ENCODE measurements around the gene ZRANB1.

The ZRANB1 gene

GRCh38 chr10:124903111-124903510 lies 38.8 kb upstream of the ZRANB1 start:
- DNase-seq (ENCODE audit: low read depth), result no peak
- TF ChIP-seq, protein P1, sequence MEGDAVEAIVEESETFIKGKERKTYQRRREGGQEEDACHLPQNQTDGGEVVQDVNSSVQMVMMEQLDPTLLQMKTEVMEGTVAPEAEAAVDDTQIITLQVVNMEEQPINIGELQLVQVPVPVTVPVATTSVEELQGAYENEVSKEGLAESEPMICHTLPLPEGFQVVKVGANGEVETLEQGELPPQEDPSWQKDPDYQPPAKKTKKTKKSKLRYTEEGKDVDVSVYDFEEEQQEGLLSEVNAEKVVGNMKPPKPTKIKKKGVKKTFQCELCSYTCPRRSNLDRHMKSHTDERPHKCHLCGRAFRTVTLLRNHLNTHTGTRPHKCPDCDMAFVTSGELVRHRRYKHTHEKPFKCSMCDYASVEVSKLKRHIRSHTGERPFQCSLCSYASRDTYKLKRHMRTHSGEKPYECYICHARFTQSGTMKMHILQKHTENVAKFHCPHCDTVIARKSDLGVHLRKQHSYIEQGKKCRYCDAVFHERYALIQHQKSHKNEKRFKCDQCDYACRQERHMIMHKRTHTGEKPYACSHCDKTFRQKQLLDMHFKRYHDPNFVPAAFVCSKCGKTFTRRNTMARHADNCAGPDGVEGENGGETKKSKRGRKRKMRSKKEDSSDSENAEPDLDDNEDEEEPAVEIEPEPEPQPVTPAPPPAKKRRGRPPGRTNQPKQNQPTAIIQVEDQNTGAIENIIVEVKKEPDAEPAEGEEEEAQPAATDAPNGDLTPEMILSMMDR (IDR thresholded peaks at IDR 0.05; ENCODE audit: low read depth, low read length, missing control alignments), result no peak
- H3K4me3 ChIP-seq (ENCODE audit: low read depth, low read length), result no peak overlapping the region

DNA sequence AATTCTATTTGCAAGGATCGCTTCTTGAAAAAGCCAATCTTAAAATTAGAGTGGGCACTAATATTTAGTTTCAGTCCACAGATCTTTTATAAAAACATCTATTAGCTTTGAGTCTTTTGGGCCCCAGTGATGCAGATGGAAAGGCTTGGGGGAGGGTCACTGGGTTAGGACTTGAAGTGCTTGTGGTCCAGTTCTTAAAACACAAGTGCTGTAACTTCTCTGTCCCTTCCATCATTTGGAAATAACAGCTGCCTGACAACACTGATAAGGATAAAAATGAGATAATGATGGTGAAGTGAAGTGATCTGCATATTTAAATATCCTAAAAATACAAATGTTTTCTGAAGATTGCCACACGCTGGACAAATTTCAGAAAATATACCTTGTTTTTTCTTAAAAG lies 37.1 kb upstream of the ZRANB1 start:
- DNase-seq (ENCODE audit: low read depth), result no peak
- H3K4me3 ChIP-seq (ENCODE audit: low read depth, low read length), result no peak overlapping the region
- TF ChIP-seq, protein P1 (IDR thresholded peaks at IDR 0.05; ENCODE audit: low read depth, low read length, missing control alignments), result no peak

DNA sequence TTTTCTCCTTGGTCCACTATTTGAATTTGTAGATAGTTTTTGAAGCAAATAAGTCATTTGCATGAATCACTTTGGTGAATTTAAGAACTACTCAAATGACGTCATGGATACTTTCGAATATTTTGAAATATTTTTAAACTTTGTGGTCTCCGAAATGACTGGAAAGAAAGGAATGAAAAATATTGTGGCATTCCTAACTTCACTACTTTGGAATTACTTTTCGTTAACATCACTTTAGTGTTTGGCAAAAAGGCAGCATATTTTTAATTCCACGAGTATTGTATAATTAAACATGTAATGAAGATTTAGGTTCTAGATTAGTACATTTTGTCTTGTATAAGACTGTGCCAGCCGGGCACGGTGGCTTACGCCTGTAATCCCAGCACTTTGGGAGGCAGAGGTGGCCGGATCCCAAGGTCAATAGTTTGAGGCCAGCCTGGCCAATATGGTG lies 35.3 kb upstream of the ZRANB1 start:
- no peak for DNase-seq (ENCODE audit: low read depth)
- TF ChIP-seq, protein P1 (IDR thresholded peaks at IDR 0.05; ENCODE audit: low read depth, low read length, missing control alignments), result no peak
- no peak overlapping the region for H3K4me3 ChIP-seq (ENCODE audit: low read depth, low read length)

GRCh38 chr10:124909563-124909962 lies 32.4 kb upstream of the ZRANB1 start:
- TF ChIP-seq, protein P1 (IDR thresholded peaks at IDR 0.05; ENCODE audit: low read depth, low read length, missing control alignments), result no peak
- no peak for DNase-seq (ENCODE audit: low read depth)
- H3K4me3 ChIP-seq (ENCODE audit: low read depth, low read length), result no peak overlapping the region

GRCh38 chr10:124911124-124912067 lies 30.5 kb upstream of the ZRANB1 start:
- no peak overlapping the region for H3K4me3 ChIP-seq (ENCODE audit: low read depth, low read length)
- TF ChIP-seq, protein P1 (IDR thresholded peaks at IDR 0.05; ENCODE audit: low read depth, low read length, missing control alignments), result no peak
- no peak for DNase-seq (ENCODE audit: low read depth)

DNA sequence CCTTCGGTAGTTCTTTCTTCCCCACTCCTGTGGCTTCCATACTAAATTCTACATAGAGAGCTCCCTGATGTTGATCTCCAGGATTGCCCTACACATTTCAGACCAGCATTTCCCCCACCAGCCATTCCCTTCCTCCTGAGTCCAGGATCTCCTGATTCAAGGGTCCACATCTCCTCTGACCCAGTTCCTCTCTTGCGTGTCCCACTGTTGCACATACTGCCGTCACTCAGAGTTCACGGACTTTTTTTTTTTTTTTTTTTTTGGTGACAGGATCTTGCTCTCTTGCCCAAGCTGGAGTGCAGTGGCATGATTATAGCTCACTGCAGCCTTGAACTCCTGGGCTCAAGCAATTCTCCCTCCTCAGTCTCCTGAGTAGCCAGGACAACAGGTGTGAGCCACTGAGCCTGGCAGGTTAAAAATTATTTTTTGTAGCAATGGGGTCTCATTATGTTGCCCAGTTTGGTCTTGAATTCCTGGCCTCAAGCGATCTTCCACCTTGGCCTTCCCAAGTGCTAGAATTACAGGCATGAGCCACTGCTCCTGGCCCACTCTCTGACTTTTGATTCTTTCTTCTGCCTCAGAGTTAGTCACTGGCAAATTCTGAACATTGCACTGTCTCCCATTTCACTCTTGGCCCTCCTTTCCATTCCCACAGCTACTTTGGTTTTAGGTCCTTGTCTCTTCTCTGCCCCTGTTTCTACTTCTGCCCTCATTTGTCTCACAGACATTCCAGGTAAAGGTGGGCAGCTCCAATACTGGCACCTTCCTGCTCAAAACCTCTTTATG lies 29.6 kb upstream of the ZRANB1 start:
- H3K4me3 ChIP-seq (ENCODE audit: low read depth, low read length), result no peak overlapping the region
- DNase-seq (ENCODE audit: low read depth), result no peak
- TF ChIP-seq, protein P1 (IDR thresholded peaks at IDR 0.05; ENCODE audit: low read depth, low read length, missing control alignments), result no peak

All from GM12864 (cell line).